Keratinocyte (primary cell): ENCODE measurements around the gene LSM12. TPM values are rescaled to one million over a fixed set of nuclear protein-coding genes. Genes with fewer than 3 reads are reported as not detected.

Experiments used
- DNase-seq: peaks from one replicate; pipeline ENCODE4 v3.0.0-alpha.2; 2011; ENCODE audit warnings: low read depth, missing footprints, low spot score
- FAIRE-seq: peaks from 2 replicates; lab custom pipeline; 2011; peaks lifted over from hg19 to GRCh38; lab: Jason Lieb, UNC
- H2AFZ ChIP-seq: 2 replicates; pipeline ENCODE4 v1.6.0; 2012; ENCODE audit warnings: low read length, control low read depth, inconsistent platforms; ENCODE audit not compliant: control insufficient read depth
- H3K27ac ChIP-seq: 2 replicates; pipeline ENCODE4 v1.5.1; 2011; ENCODE audit warnings: low read length; ENCODE audit not compliant: control insufficient read depth, insufficient read depth
- H3K27me3 ChIP-seq: 3 replicates; pipeline ENCODE4 v1.6.0; 2011; ENCODE audit warnings: low read length; ENCODE audit not compliant: control insufficient read depth, insufficient read depth; ENCODE audit errors: extremely low read depth
- H3K36me3 ChIP-seq, 2 experiments: 2 replicates in 1 of 2; 3 replicates in 1 of 2; pipeline ENCODE4 v1.5.1; 2011; ENCODE audit warnings: low read length in 2 of 2, mild to moderate bottlenecking in 1 of 2; ENCODE audit not compliant: control insufficient read depth in 2 of 2, insufficient read depth in 2 of 2; ENCODE audit errors: extremely low read depth in 1 of 2
- H3K4me1 ChIP-seq: 3 replicates; pipeline ENCODE4 v1.5.1; 2011; ENCODE audit warnings: low read length; ENCODE audit not compliant: control insufficient read depth, insufficient read depth; ENCODE audit errors: extremely low read depth
- H3K4me2 ChIP-seq: 3 replicates; pipeline ENCODE4 v1.6.0; 2011; ENCODE audit warnings: low read depth, low read length; ENCODE audit not compliant: control insufficient read depth, insufficient read depth; ENCODE audit errors: extremely low read depth
- H3K4me3 ChIP-seq, 3 experiments: fragments of 200-600 bp in 1 of 3; sonication (generic) in 1 of 3; 2 replicates in 2 of 3; 3 replicates in 1 of 3; pipeline ENCODE4 v1.5.1; 2011 to 2016; ENCODE audit warnings: low read length in 3 of 3, mild to moderate bottlenecking in 3 of 3, control low read depth in 2 of 3, inconsistent platforms in 1 of 3, low read depth in 1 of 3, mixed read lengths in 1 of 3, mixed run types in 1 of 3, moderate library complexity in 1 of 3; ENCODE audit not compliant: control insufficient read depth in 2 of 3, insufficient read depth in 2 of 3; ENCODE audit errors: extremely low read depth in 1 of 3
- H3K79me2 ChIP-seq: 2 replicates; pipeline ENCODE4 v1.6.0; 2012; ENCODE audit warnings: low read length; ENCODE audit not compliant: control insufficient read depth, insufficient read depth
- H3K9ac ChIP-seq: 3 replicates; pipeline ENCODE4 v1.6.0; 2011; ENCODE audit warnings: low read length; ENCODE audit not compliant: control insufficient read depth, insufficient read depth; ENCODE audit errors: extremely low read depth
- H3K9me1 ChIP-seq: 3 replicates; pipeline ENCODE4 v1.6.0; 2011; ENCODE audit warnings: low read length; ENCODE audit not compliant: control insufficient read depth, insufficient read depth; ENCODE audit errors: extremely low read depth
- H3K9me3 ChIP-seq: 2 replicates; pipeline ENCODE4 v1.5.1; 2012; ENCODE audit warnings: low read depth, low read length; ENCODE audit not compliant: control insufficient read depth
- H4K20me1 ChIP-seq: 3 replicates; pipeline ENCODE4 v1.6.0; 2011; ENCODE audit warnings: low read length; ENCODE audit not compliant: control insufficient read depth, insufficient read depth; ENCODE audit errors: extremely low read depth
- EZH2 ChIP-seq: IDR thresholded peaks from one replicate; pipeline ENCODE4 v1.6.1; 2012; ENCODE audit warnings: inconsistent platforms, mild to moderate bottlenecking, low read length, moderate library complexity
- dilution Hi-C: fragments of 300-500 bp; cut with MboI; formaldehyde crosslinking; loops from one replicate; pipeline ENCODE4 v1.7.0; 2020; ENCODE audit warnings: low sequenced_read_pairs; ENCODE audit not compliant: extremely low pct_ligation_motif_present
- polyA plus RNA-seq, 5 experiments: library from polyadenylated mRNA; depleted of rRNA in 3 of 5; stranded (reverse) in 3 of 5; stranded (forward) in 1 of 5; unstranded in 1 of 5; fragments of >200 nt; gene quantifications; 1 replicate in 1 of 5; 2 replicates in 3 of 5; 3 replicates in 1 of 5; pipeline versions ENCODE4 v1.2.1 to v1.2.3, GENCODE V29; 2011 to 2012; ENCODE audit warnings: missing spikeins in 2 of 5, low read depth in 1 of 5, low replicate concordance in 1 of 5
- TF ChIP-seq, protein P1 (sequence below), 3 experiments: IDR thresholded peaks in 1 of 3; conservative IDR thresholded peaks in 1 of 3; optimal IDR thresholded peaks in 1 of 3; 2 replicates in 2 of 3; 3 replicates in 1 of 3; pipeline versions ENCODE3 to v1.5.1; 2011; ENCODE audit warnings: low read length in 3 of 3, mild to moderate bottlenecking in 3 of 3, moderate library complexity in 2 of 3, control low read depth in 1 of 3, inconsistent platforms in 1 of 3; ENCODE audit not compliant: insufficient read depth in 2 of 3; ENCODE audit errors: extremely low read depth in 1 of 3

The LSM12 gene
- polyA plus RNA-seq, 1 donor (not counting 4 experiments of a cell fraction or from before 2014, with no cell fraction given), result 49.5 TPM

DNA sequence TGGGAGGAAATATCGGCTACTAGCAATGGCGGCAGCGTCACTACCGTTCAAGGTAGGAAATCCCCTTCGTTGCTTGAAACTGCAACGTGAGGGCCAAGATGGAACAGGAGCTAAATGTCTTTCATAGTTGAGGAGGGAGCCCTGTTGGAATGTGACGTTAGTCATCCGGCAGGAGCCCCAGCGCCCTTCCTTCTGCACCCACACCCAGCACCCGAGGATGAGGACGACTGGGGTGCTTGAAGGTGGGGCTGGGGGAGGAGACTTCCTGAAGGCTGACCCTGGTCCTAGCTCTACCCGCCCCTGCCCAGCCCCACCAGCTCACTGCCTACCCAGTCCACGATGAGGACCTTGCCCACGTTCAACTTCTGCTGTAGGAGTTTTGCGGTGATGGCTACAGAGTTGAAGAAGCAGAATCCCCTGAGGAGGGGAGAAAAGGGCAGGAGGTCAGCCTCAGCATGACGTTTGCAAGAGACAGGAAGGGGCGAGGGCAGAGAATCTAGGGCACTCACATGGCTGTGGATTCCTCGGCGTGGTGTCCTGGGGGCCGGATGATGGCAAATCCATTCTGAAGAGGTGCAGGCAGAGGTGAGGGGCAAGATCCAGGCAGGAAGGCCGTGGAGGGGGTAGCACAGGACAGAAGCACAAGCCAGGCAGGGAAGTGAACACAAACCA lies 15.9 kb upstream of the LSM12 start:
- Histone ChIP-seq H3K36me3 (peaks cover 3 to 8% of the 10 kb centered on the region in 2 experiments), H3K4me2 (no peak overlapping the region), H3K27me3 (no peaks in the 10 kb centered on the region), H3K27ac (no peak overlapping the region), H3K9me3 (no peaks in the 10 kb centered on the region), H3K79me2 (no peaks in the 10 kb centered on the region), H3K4me1 (peaks cover 22% of the 10 kb centered on the region), H3K9me1 (no peaks in the 10 kb centered on the region), H4K20me1 (no peaks in the 10 kb centered on the region), H3K9ac (no peak overlapping the region), H3K4me3 (no peak overlapping the region), H2AFZ (no peak overlapping the region)
- no peak for TF ChIP-seq EZH2
- TF ChIP-seq, protein P1, sequence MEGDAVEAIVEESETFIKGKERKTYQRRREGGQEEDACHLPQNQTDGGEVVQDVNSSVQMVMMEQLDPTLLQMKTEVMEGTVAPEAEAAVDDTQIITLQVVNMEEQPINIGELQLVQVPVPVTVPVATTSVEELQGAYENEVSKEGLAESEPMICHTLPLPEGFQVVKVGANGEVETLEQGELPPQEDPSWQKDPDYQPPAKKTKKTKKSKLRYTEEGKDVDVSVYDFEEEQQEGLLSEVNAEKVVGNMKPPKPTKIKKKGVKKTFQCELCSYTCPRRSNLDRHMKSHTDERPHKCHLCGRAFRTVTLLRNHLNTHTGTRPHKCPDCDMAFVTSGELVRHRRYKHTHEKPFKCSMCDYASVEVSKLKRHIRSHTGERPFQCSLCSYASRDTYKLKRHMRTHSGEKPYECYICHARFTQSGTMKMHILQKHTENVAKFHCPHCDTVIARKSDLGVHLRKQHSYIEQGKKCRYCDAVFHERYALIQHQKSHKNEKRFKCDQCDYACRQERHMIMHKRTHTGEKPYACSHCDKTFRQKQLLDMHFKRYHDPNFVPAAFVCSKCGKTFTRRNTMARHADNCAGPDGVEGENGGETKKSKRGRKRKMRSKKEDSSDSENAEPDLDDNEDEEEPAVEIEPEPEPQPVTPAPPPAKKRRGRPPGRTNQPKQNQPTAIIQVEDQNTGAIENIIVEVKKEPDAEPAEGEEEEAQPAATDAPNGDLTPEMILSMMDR (optimal IDR thresholded peaks at IDR 0.05 in 1 of 3, IDR thresholded peaks at IDR 0.05 in 1 of 3, conservative IDR thresholded peaks at IDR 0.05 in 1 of 3; ENCODE audit: extremely low read depth in 1 of 3, insufficient read depth in 2 of 3, low read length in 3 of 3), result no peak
- dilution Hi-C loops, result no loop called here
- no peak for DNase-seq
- no peak for FAIRE-seq

DNA sequence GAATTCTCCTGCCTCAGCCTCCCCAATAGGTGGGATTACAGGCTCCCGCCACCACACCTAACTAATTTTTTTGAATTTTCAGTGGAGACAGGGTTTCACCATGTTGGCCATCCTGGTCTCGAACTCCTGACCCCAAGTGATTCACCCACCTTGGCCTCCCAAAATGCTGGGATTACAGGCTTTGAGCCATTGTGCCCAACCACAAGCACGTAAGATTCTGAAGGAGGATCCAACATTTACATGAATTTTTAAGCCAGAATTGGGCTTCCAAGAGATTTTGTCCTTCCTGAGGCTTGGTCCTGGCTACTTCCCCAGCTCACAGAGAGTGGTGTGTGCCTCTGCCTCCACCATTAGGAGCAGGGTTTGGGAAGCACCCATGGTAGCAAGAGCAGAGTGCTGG lies 15.2 kb upstream of the LSM12 start:
- no peak overlapping the region for H3K9ac ChIP-seq
- H3K9me1 ChIP-seq, result no peaks in the 10 kb centered on the region
- H3K4me2 ChIP-seq, result no peak overlapping the region
- TF ChIP-seq, protein P1 (optimal IDR thresholded peaks at IDR 0.05 in 1 of 3, IDR thresholded peaks at IDR 0.05 in 1 of 3, conservative IDR thresholded peaks at IDR 0.05 in 1 of 3; ENCODE audit: extremely low read depth in 1 of 3, insufficient read depth in 2 of 3, low read length in 3 of 3), result no peak
- TF ChIP-seq EZH2, result no peak
- H2AFZ ChIP-seq, result no peak overlapping the region
- no peak for DNase-seq
- dilution Hi-C loops, result no loop called here
- no peaks in the 10 kb centered on the region for H3K79me2 ChIP-seq
- H3K4me1 ChIP-seq, result peaks cover 16% of the 10 kb centered on the region
- FAIRE-seq, result no peak
- no peak overlapping the region for H3K27ac ChIP-seq
- H3K4me3 ChIP-seq, result no peak overlapping the region
- no peaks in the 10 kb centered on the region for H3K27me3 ChIP-seq
- no peaks in the 10 kb centered on the region for H3K9me3 ChIP-seq
- peaks cover 3 to 10% of the 10 kb centered on the region in 2 experiments for H3K36me3 ChIP-seq
- H4K20me1 ChIP-seq, result no peaks in the 10 kb centered on the region
